GM19023 (cell line): Measurements from ENCODE around the gene VPS29.

Source experiments
- ATAC-seq: cut with Tn5 transposase; IDR thresholded peaks from one replicate; pipeline ENCODE4 v1.9.1; 2021; ENCODE audit warnings: mild to moderate bottlenecking, moderate library complexity; ENCODE audit not compliant: unreplicated experiment

Gene VPS29

DNA sequence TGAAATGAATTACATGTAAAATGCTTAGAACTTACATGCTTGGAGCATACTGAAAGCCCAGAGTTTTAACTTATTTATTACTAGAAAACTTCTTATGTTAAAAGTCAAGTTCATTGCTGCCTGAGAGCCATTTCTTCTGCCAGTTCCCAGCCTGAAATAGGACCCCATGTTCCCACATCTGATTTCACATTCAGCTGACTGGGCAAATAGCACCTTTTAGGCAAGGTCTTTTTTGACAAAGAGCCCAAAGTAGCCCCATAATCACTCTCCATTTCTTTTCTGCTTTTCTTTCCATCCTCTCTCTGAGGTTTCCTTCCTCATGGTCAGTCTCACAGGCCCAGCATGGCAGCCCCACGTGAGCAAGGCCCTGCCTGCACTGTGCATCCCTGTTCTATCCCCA is 50.6 kb downstream of the VPS29 start:
- no peak for ATAC-seq

GRCh38 chr12:110449799-110450497 is 52.0 kb downstream of the VPS29 start, which contains the start of gene ARPC3:
Gene ARPC3 (minus strand): TSS chr12:110450337. CDS start chr12:110450260, 77 bp downstream.
- peak; percentile 87 for ATAC-seq

- no peak for ATAC-seq
Measured at GRCh38 chr12:110444455-110444854, 57.5 kb downstream of the VPS29 start.
